Measurements from ENCODE around the gene STK39. TPM values are rescaled to one million over a fixed set of nuclear protein-coding genes. Genes with fewer than 3 reads are reported as not detected.

Gene STK39
- total RNA-seq, 1 donor from 2014 or later = 15.7 TPM

DNA sequence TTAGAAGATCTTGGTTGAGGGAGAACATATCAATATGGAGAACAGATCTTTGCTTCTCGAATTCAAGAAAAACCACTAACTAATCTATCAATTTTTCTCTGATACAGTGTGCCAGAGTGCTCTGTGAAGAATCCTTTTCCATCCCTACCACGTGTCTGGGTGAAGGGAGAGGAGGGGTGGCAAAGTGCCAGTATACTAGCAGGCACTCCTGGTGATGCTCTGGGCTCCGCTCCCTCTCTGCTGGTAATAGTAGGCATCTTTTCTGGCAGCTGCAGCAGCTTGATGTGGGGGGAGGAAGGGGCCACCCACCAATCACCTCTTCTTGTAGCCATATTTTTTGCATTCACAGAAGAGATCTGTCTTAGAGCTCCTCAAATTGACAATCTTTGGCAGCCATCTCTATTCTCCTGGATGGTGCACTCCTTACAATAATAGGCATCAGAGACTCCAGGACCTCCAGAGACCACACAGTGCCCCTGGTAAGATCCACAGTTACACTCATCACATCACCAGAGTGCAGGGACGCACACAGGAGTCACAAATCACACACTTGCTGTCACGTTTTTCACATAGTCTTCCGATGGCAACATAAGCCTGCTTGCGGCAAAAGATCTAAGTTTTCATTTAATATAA is 15.7 kb downstream of the STK39 start:
- H3K9ac ChIP-seq (ENCODE audit: low read depth in 1 of 3, low read length in 3 of 3) = no peak overlapping the region
- H3K9me3 ChIP-seq (ENCODE audit: control insufficient read depth in 3 of 3, low read length in 3 of 3) = no peaks in the 10 kb centered on the region
- no peaks in the 10 kb centered on the region for H3K27me3 ChIP-seq (ENCODE audit: control insufficient read depth in 3 of 3, insufficient read depth in 3 of 3, low read length in 3 of 3)
- peaks cover 0 to 5% (median 0%) of the 10 kb centered on the region in 3 donors for H3K4me1 ChIP-seq (ENCODE audit: control insufficient read depth in 3 of 3, insufficient read depth in 3 of 3, low read length in 3 of 3)
- no peak overlapping the region for H3K27ac ChIP-seq (ENCODE audit: low read depth, low read length)
- H3K4me3 ChIP-seq (ENCODE audit: low read length in 3 of 3) = no peak overlapping the region
- H3K36me3 ChIP-seq (ENCODE audit: control insufficient read depth in 3 of 3, insufficient read depth in 3 of 3, low read length in 3 of 3) = no peaks in the 10 kb centered on the region

DNA sequence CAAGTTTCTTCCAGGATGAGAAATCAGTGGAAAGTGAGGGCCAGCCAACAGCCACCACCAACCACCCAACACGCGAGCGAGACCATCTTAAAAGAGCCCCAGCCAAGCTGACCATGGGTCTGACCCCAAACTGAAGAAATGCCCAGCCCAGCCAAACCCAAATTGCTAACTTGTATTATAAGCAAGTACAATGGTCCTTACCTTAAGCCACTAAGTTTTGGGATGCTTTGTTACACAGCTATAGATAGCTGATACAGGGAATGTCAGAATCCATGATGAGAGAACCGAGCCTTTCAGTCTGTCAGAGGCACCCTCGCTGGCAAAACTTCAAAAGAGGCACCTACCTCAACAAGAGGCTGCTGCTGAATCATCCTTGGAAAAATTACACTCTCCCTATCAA is 17.0 kb downstream of the STK39 start:
- Histone ChIP-seq H3K27me3 (ENCODE audit: control insufficient read depth in 3 of 3, insufficient read depth in 3 of 3, low read length in 3 of 3) (no peaks in the 10 kb centered on the region), H3K36me3 (ENCODE audit: control insufficient read depth in 3 of 3, insufficient read depth in 3 of 3, low read length in 3 of 3) (no peaks in the 10 kb centered on the region), H3K9me3 (ENCODE audit: control insufficient read depth in 3 of 3, low read length in 3 of 3) (no peaks in the 10 kb centered on the region), H3K4me1 (ENCODE audit: control insufficient read depth in 3 of 3, insufficient read depth in 3 of 3, low read length in 3 of 3) (peaks cover 0 to 5% (median 0%) of the 10 kb centered on the region in 3 donors), H3K4me3 (ENCODE audit: low read length in 3 of 3) (no peak overlapping the region), H3K9ac (ENCODE audit: low read depth in 1 of 3, low read length in 3 of 3) (no peak overlapping the region), H3K27ac (ENCODE audit: low read depth, low read length) (no peak overlapping the region)

DNA sequence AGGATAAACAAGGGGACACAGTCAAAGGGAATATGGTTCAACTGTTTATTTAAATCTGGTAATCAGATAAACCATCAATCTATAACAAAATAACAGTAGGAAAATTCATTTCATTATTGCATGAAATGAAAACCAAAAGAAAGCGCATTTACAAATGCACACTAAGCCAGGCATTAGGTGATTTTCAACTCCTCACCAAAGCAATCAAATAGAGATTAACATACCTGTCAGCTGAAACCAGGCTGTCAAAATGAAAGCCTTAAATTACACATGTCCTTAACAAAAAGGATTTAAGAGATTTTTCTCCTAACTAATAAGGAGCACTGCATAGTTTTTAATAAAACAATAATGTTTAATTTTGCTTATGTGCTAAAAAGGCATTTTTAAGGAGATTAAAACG is 23.0 kb downstream of the STK39 start:
- H3K36me3 ChIP-seq (ENCODE audit: control insufficient read depth in 3 of 3, insufficient read depth in 3 of 3, low read length in 3 of 3) = no peaks in the 10 kb centered on the region
- no peaks in the 10 kb centered on the region for H3K27me3 ChIP-seq (ENCODE audit: control insufficient read depth in 3 of 3, insufficient read depth in 3 of 3, low read length in 3 of 3)
- H3K4me3 ChIP-seq (ENCODE audit: low read length in 3 of 3) = no peak overlapping the region
- no peak overlapping the region for H3K27ac ChIP-seq (ENCODE audit: low read depth, low read length)
- H3K9ac ChIP-seq (ENCODE audit: low read depth in 1 of 3, low read length in 3 of 3) = no peak overlapping the region
- H3K9me3 ChIP-seq (ENCODE audit: control insufficient read depth in 3 of 3, low read length in 3 of 3) = no peaks in the 10 kb centered on the region
- H3K4me1 ChIP-seq (ENCODE audit: control insufficient read depth in 3 of 3, insufficient read depth in 3 of 3, low read length in 3 of 3) = no peaks in the 10 kb centered on the region

DNA sequence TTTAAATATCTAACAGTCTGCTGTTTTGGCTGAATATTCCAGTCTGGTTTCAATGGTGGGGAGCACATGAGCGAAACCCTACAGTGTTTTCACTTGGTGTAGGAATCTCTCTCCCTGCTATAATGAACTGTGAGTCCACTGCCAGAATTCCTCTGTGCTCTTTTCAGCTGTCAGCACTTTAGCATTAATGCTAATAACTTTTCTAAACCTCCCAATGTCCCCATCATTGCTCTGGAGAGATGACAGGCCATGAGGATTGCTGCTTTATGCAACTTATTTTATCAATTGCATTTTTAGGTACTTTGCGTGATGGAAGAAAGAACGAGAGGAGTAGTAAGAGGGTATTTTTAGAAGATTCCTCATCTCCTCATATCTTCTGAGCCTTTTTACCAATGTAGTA is 25.3 kb downstream of the STK39 start:
- no peaks in the 10 kb centered on the region for H3K9me3 ChIP-seq (ENCODE audit: control insufficient read depth in 3 of 3, low read length in 3 of 3)
- no peaks in the 10 kb centered on the region for H3K4me1 ChIP-seq (ENCODE audit: control insufficient read depth in 3 of 3, insufficient read depth in 3 of 3, low read length in 3 of 3)
- no peaks in the 10 kb centered on the region for H3K36me3 ChIP-seq (ENCODE audit: control insufficient read depth in 3 of 3, insufficient read depth in 3 of 3, low read length in 3 of 3)
- H3K9ac ChIP-seq (ENCODE audit: low read depth in 1 of 3, low read length in 3 of 3) = no peak overlapping the region
- H3K4me3 ChIP-seq (ENCODE audit: low read length in 3 of 3) = no peak overlapping the region
- H3K27me3 ChIP-seq (ENCODE audit: control insufficient read depth in 3 of 3, insufficient read depth in 3 of 3, low read length in 3 of 3) = no peaks in the 10 kb centered on the region
- H3K27ac ChIP-seq (ENCODE audit: low read depth, low read length) = no peak overlapping the region

DNA sequence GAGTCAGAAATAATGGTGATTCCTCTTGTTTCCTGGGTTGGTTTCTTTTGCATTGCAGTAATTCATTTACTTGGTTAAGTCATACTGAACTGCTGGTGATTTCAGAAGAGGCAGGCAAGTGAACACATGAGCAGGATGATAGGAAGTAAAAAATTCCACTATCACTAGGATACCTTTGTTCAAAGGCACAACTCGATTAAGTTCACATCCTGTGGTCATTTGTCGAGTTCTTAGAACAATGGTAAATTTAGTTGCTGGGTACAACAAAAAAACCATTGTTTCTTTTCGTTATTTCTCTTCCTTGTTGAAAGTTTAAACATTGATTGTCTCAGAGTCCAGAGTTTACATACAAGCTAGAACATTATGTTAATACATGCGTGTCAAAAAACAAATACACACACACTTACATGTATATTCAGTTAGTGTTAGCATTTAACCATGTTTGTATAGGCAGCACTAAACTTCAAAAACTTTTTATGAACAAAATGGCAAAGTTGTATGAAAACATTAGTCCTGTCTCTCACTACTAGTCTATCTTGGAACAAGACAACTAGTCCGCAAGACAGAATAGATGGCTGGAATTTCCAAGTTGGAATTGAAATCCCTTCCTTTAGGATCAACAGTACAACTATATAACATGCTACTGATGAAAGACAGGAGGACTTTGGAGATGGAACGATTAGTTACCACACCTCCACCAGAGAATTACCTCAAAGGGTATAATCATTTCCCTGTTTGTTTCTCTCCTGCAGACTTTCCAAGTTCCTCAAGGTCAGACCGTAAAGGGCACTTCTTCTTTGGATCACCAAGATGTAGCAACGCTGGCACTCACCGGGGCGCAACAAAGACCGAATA is 26.2 kb downstream of the STK39 start:
- no peaks in the 10 kb centered on the region for H3K4me1 ChIP-seq (ENCODE audit: control insufficient read depth in 3 of 3, insufficient read depth in 3 of 3, low read length in 3 of 3)
- H3K4me3 ChIP-seq (ENCODE audit: low read length in 3 of 3) = no peak overlapping the region
- no peaks in the 10 kb centered on the region for H3K9me3 ChIP-seq (ENCODE audit: control insufficient read depth in 3 of 3, low read length in 3 of 3)
- no peaks in the 10 kb centered on the region for H3K36me3 ChIP-seq (ENCODE audit: control insufficient read depth in 3 of 3, insufficient read depth in 3 of 3, low read length in 3 of 3)
- no peak overlapping the region for H3K9ac ChIP-seq (ENCODE audit: low read depth in 1 of 3, low read length in 3 of 3)
- H3K27ac ChIP-seq (ENCODE audit: low read depth, low read length) = no peak overlapping the region
- H3K27me3 ChIP-seq (ENCODE audit: control insufficient read depth in 3 of 3, insufficient read depth in 3 of 3, low read length in 3 of 3) = no peaks in the 10 kb centered on the region

DNA sequence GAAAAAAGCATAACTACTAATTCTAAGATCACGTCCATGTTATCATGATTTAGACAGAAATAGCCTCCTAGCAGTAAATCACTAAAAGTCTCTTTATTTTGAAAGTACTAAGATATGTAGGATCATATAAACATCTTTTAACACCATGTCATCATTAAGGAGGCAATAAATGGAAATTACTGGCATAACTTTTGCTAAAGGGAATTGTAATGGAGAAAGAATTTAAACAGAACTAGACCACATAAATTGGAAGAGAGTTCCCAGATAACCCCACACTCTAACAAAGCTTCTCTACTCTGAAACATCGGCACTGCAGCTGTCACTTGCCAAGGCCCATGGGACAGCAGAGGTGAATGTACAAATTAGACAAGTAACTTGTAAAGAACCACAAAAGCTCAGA is 29.5 kb downstream of the STK39 start:
- H3K4me1 ChIP-seq (ENCODE audit: control insufficient read depth in 3 of 3, insufficient read depth in 3 of 3, low read length in 3 of 3) = no peaks in the 10 kb centered on the region
- H3K4me3 ChIP-seq (ENCODE audit: low read length in 3 of 3) = no peak overlapping the region
- no peaks in the 10 kb centered on the region for H3K36me3 ChIP-seq (ENCODE audit: control insufficient read depth in 3 of 3, insufficient read depth in 3 of 3, low read length in 3 of 3)
- H3K9ac ChIP-seq (ENCODE audit: low read depth in 1 of 3, low read length in 3 of 3) = no peak overlapping the region
- no peaks in the 10 kb centered on the region for H3K27me3 ChIP-seq (ENCODE audit: control insufficient read depth in 3 of 3, insufficient read depth in 3 of 3, low read length in 3 of 3)
- H3K27ac ChIP-seq (ENCODE audit: low read depth, low read length) = no peak overlapping the region
- H3K9me3 ChIP-seq (ENCODE audit: control insufficient read depth in 3 of 3, low read length in 3 of 3) = no peaks in the 10 kb centered on the region

DNA sequence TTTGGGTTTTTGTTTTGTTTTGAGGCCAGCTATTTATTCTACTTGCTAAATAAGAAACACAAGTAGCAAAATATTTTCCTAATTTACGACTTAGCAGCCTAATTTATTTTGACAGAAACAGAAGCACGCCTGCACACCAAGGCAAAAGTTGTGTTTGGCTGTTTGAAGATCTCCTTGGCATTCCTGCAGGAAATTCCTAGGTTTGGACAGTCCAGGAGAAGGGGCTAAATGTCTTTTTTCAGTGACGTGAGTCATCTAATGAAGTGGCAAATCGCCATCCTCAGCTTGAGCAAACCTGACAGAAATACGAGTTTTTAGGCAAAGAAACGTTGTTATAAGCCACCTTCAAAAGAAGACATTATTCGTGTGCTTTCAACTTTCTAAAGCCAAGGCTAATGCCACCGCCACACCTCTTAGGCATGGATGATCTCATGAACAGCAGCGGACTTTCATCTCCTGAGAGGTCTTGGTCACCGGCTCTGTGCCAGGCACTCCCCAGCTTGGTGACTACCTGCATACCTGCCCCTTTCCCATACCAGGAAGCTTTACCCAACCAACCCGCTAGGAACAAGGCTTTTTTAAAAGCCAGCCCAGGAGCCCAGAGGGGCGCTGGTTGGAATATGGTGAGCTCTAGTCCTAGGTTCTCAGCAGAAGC is 30.9 kb downstream of the STK39 start:
- H3K27me3 ChIP-seq (ENCODE audit: control insufficient read depth in 3 of 3, insufficient read depth in 3 of 3, low read length in 3 of 3) = no peaks in the 10 kb centered on the region
- H3K9me3 ChIP-seq (ENCODE audit: control insufficient read depth in 3 of 3, low read length in 3 of 3) = no peaks in the 10 kb centered on the region
- H3K27ac ChIP-seq (ENCODE audit: low read depth, low read length) = no peak overlapping the region
- no peaks in the 10 kb centered on the region for H3K4me1 ChIP-seq (ENCODE audit: control insufficient read depth in 3 of 3, insufficient read depth in 3 of 3, low read length in 3 of 3)
- no peaks in the 10 kb centered on the region for H3K36me3 ChIP-seq (ENCODE audit: control insufficient read depth in 3 of 3, insufficient read depth in 3 of 3, low read length in 3 of 3)
- no peak overlapping the region for H3K4me3 ChIP-seq (ENCODE audit: low read length in 3 of 3)
- H3K9ac ChIP-seq (ENCODE audit: low read depth in 1 of 3, low read length in 3 of 3) = no peak overlapping the region

DNA sequence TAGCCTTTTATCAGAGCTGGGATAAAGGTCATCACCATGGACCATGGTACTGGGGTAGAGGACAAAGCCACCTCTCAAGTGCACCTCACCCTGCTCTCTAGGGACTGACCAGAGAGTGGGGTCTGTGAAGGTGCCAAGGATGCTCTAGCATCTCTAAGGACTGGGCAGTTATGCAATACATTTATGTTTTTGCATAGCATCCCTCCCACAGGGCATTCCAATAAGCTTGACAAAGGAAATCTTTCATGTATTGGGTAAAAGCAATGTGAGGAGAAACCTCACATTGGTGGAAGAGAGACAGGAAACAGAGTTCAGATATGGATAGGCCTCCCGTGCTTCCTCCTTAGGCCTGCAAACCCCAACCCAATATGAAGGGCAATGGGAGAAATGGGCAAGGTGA is 31.6 kb downstream of the STK39 start:
- H3K36me3 ChIP-seq (ENCODE audit: control insufficient read depth in 3 of 3, insufficient read depth in 3 of 3, low read length in 3 of 3) = no peaks in the 10 kb centered on the region
- no peak overlapping the region for H3K27ac ChIP-seq (ENCODE audit: low read depth, low read length)
- H3K4me1 ChIP-seq (ENCODE audit: control insufficient read depth in 3 of 3, insufficient read depth in 3 of 3, low read length in 3 of 3) = no peaks in the 10 kb centered on the region
- no peaks in the 10 kb centered on the region for H3K9me3 ChIP-seq (ENCODE audit: control insufficient read depth in 3 of 3, low read length in 3 of 3)
- H3K9ac ChIP-seq (ENCODE audit: low read depth in 1 of 3, low read length in 3 of 3) = no peak overlapping the region
- no peaks in the 10 kb centered on the region for H3K27me3 ChIP-seq (ENCODE audit: control insufficient read depth in 3 of 3, insufficient read depth in 3 of 3, low read length in 3 of 3)
- no peak overlapping the region for H3K4me3 ChIP-seq (ENCODE audit: low read length in 3 of 3)

DNA sequence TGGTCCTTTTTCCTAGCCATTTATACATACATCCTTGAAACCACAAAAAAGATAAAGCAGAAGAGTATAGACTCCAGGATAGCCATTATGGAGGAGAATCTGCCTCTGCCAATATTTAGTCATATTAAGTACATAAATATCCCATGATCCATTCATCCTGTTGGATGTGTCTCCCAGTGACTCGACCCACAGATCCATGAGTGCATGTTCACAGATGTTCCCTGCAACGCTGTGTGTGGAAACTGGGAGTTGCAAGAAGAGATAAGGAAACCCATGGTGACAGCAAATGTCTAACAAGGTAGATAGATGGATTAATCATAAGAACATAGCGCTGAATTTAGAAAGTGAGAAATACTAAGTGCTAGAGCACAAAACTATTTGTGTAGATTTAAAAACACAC is 34.5 kb downstream of the STK39 start:
- no peaks in the 10 kb centered on the region for H3K4me1 ChIP-seq (ENCODE audit: control insufficient read depth in 3 of 3, insufficient read depth in 3 of 3, low read length in 3 of 3)
- no peak overlapping the region for H3K9ac ChIP-seq (ENCODE audit: low read depth in 1 of 3, low read length in 3 of 3)
- no peak overlapping the region for H3K4me3 ChIP-seq (ENCODE audit: low read length in 3 of 3)
- H3K36me3 ChIP-seq (ENCODE audit: control insufficient read depth in 3 of 3, insufficient read depth in 3 of 3, low read length in 3 of 3) = no peaks in the 10 kb centered on the region
- H3K9me3 ChIP-seq (ENCODE audit: control insufficient read depth in 3 of 3, low read length in 3 of 3) = no peaks in the 10 kb centered on the region
- no peak overlapping the region for H3K27ac ChIP-seq (ENCODE audit: low read depth, low read length)
- no peaks in the 10 kb centered on the region for H3K27me3 ChIP-seq (ENCODE audit: control insufficient read depth in 3 of 3, insufficient read depth in 3 of 3, low read length in 3 of 3)

DNA sequence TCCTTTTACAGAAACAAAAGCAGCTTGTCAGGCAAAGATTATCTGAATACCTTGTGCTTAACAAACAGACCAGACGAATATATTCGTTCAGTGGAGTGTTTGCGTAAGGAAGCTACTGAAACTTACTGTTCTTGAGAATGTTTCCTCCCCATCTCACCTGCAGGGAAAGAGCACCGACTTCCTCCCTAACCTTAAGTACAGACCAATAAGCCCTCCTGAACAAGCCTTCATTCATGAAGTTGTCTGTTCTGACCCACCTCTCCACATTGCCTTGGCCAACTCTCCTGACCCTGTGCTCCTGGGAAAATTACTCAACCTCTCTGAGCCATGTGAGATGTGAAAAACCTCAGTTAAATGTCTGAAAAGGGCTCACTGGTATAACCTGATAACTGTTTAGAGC is 35.2 kb downstream of the STK39 start:
- Histone ChIP-seq H3K27ac (ENCODE audit: low read depth, low read length) (no peak overlapping the region), H3K9me3 (ENCODE audit: control insufficient read depth in 3 of 3, low read length in 3 of 3) (no peaks in the 10 kb centered on the region), H3K36me3 (ENCODE audit: control insufficient read depth in 3 of 3, insufficient read depth in 3 of 3, low read length in 3 of 3) (no peaks in the 10 kb centered on the region), H3K4me1 (ENCODE audit: control insufficient read depth in 3 of 3, insufficient read depth in 3 of 3, low read length in 3 of 3) (no peaks in the 10 kb centered on the region), H3K4me3 (ENCODE audit: low read length in 3 of 3) (no peak overlapping the region), H3K9ac (ENCODE audit: low read depth in 1 of 3, low read length in 3 of 3) (no peak overlapping the region), H3K27me3 (ENCODE audit: control insufficient read depth in 3 of 3, insufficient read depth in 3 of 3, low read length in 3 of 3) (no peaks in the 10 kb centered on the region)
